HG03565 (cell line): Measurements from ENCODE around the gene TDRD3.
A peak's percentile ranks its signal among the peaks of the same experiment; 100 is the strongest.
"Not testable (repeated sequence)": the region's sequence is repeated elsewhere in the genome, so short reads cannot be mapped to it uniquely, and the experiment has no call there.

Experiments
- ATAC-seq: cut with Tn5 transposase; IDR thresholded peaks from one replicate; pipeline ENCODE4 v1.9.1; 2021; ENCODE audit warnings: mild to moderate bottlenecking, moderate library complexity; ENCODE audit not compliant: unreplicated experiment

The TDRD3 gene

DNA sequence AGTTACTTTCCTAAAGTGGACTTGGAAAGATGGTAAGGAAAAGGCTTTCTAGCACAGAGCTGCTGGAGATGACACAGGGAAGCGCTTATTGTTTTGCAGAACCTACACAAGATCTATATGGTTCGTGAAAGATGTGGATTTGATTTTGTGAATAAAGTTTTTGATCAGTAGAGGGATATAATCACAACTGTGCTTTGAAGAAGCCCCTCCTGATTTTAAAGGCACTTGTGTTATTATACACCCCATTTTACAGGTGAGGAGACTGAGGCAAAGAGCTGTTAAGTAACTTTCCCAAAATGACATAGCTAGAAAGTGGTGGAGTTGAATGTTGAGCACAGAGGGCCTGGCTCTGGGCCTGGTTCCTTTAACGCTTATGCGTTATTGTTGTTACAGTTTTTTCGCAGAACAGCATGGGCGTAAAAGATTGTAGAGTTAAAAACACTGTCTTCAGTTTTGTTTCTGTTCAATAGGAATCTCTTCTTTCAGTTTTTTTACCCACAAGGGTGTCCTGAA lies 1.4 kb downstream of the TDRD3 start:
- no peak for ATAC-seq

DNA sequence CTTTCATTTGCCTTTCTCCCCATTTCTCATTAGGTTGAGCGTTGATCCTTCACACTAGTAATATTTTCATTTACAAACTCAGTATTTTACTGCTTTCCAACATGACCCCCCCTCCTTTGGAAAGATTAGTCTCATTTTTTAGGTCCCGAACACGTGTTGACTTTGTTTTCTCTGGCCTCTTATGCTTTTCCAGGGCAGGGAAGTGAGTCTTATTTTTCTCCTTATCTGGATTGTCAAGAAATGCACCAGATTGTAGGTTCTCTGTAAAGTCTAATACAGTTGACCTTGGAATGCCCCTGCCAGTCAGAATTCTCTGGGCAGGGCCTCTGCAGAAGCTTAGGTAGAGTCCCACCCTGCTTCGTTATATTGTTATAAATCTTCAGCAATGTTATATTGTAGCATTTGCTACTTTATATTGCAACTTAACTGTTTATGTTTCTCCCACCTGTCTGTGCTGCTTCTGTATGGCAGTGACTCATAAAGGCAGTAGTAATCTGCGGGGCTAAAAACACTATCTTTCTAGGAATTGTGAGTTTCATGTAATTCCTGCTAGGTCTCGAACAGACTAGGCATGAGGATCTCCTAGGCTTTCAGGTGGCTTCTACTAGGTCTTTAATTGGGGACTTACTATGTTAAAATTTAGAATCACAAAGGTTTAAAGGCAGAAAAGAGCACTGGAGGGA lies 2.0 kb downstream of the TDRD3 start:
- ATAC-seq, result no peak

DNA sequence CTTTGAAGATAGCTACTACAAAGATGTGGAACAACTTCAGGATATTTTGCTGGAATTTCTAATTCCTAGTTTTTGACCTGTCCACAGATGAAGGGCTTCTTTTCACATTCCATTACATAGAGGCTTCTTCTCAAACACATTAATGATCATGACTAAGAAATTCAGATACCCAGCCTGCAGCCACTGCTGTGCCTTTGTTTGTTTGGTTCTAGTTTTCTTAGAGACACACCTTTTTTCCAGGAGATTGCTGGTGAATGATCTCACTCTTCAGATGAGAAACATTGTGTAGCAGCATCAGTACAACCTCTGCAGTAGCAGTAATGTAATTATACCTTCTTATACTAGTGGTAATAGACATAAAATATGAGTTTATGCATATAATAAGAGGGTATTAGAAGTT lies 5.0 kb downstream of the TDRD3 start:
- no peak for ATAC-seq

DNA sequence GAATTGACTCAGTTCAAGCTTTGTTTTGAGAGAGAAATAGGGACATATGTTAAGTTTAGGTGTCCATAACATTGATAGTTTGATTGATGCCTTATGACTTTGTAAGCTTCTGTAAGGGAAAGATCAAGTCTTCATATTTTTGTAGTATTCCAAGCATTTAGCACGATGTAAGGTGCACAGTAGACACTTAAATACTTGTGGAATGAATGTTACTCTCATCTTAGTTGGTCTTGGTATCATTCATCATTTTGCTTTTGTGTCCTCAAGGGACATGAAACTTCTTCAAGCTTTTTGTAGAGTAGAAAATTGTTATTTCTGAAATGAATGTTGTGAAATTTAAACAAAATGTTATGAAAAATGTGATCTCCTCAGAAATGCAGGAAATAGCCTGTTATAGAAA lies 10.1 kb downstream of the TDRD3 start:
- no peak for ATAC-seq

GRCh38 chr13:60407852-60408251 lies 10.8 kb downstream of the TDRD3 start:
- ATAC-seq, result not testable (repeated sequence)

DNA sequence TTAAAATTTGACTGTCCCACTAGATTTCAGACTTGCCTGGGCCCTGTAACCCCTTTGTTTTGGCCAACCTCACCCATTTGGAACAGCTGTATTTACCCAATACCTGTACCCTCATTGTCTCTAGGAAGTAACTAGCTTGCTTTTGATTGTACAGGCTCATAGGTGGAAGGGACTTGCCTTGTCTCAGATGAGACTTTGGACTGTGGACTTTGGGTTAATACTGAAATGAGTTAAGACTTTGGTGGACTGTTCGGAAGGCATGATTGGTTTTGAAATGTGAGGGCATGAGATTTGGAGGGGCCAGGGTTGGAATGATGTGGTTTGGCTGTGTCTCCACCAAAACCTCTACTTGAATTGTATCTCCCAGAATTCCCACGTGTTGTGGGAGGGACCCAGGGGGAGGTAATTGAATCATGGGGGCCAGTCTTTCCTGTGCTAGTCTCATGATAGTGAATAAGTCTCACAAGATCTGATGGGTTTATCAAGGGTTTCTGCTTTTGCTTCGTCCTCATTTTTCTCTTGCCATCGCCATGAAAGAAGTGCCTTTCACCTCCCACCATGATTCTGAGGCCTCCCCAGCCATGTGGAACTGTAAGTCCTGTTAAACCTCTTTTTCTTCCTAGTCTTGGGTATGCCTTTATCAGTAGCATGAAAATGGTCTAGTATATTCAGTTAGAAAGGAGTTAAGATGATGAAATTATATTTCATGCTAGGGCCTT lies 12.7 kb downstream of the TDRD3 start:
- ATAC-seq, result not testable (repeated sequence)

DNA sequence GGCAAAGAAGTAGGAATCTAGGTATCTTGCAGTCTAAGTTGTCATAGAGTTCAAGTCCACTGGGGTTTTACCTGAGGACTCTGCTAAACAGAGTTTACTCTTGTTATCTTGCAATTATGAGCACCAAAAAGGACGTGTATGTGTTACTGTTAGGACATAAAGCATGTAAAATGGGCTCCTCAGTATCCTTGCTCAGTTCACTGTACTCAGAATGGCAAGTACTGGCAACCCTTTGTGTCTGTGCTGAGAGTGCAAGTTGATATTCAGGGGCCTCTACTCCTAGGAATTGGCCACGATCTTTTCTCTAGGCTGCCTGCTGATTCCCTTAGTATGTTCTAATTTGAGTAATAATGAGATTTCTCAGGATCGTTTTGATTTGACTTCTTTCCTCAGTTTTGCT lies 13.3 kb downstream of the TDRD3 start:
- ATAC-seq, result no peak

- no peak for ATAC-seq
Observed at GRCh38 chr13:60411464-60411863, 14.4 kb downstream of the TDRD3 start.

GRCh38 chr13:60411983-60412382 lies 15.0 kb downstream of the TDRD3 start:
- ATAC-seq, result no peak

DNA sequence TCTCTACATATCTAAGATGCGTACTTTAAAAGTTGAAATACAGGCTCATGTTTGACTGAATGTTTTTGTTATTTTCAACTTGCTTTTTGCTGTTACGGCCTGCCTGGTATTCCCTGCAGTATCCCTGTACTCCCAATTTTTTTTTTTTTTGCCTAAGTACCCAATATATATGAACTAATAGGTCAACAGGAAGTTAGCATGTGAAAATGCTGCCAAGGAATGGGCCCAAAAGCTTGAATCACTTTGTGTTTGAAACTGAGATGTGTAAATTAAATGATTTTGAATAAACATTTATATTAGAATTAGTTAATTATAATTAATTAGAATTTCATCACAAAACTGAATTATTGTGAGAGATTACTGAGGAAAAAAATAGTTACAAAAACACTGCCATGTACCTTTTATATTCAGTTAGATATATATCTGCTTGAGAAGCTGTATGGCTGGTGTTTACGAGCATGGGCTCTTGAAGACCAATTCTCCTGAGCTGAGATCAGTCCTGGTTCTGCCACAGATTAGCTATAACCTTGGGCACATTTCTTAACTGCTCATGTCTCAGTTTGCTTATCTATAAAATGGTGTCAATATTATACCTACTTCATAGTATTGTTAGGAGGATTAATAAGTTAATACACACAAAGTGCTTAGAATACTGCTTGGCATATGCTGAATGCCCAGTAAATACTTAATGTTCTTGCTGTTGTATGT lies 16.0 kb downstream of the TDRD3 start:
- ATAC-seq, result no peak

GRCh38 chr13:60414177-60414576 lies 17.2 kb downstream of the TDRD3 start:
- no peak for ATAC-seq

GRCh38 chr13:60417734-60418133 lies 20.7 kb downstream of the TDRD3 start:
- ATAC-seq, result peak; percentile 63

DNA sequence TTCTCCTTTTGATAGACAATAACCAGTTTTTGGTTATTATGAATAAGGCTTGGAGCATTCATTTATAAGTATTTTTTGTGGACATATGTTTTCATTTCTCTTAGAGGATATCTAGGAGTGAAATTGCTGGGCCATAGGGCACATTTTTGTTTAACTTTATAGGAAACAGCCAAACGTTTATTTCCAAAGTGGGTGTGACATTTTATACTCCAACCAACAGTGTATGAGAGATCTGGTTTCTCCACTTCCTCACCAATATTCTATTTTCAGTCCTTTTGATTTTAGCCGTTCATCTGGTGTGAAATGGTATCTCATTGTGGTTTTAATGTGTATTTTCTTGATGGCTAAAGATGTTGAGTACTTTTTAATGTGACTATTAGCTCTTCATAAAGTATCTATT lies 21.9 kb downstream of the TDRD3 start:
- ATAC-seq, result no peak

DNA sequence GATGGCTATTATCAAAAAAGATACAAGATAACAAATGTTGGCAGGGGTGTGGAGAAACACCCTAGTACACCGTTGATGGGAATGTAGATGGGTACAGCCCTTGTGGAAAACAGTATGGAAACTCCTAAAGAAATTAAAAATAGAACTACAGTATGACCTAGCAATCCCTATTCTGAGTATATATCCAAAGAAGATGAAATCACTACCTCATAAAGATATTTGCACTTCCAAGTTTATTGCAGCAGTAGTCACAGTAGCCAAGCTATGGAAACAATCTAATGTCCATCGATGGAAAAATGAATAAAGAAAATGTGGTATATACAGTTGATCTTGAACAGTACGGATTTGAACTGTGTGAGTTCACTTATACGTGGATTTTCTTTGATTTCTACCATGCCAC lies 28.3 kb downstream of the TDRD3 start:
- no peak for ATAC-seq

DNA sequence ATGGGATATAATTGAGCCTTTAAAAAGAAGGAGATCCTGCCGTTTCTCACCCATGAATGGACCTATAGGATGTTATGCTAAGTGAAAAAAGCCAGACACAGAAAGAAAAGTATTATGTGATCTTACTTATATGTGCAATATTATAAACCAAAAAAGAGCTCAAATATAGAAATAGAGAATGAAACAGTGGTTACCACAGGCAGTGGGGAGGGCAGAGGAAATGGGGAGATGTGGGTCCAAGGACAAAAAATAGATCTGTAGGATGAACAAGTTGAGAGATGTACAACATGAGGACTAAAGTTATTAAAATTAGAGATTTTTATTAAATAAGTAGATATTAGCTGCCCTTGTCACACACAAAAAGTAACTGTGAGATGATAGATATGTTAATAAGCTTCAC lies 29.1 kb downstream of the TDRD3 start:
- no peak for ATAC-seq

DNA sequence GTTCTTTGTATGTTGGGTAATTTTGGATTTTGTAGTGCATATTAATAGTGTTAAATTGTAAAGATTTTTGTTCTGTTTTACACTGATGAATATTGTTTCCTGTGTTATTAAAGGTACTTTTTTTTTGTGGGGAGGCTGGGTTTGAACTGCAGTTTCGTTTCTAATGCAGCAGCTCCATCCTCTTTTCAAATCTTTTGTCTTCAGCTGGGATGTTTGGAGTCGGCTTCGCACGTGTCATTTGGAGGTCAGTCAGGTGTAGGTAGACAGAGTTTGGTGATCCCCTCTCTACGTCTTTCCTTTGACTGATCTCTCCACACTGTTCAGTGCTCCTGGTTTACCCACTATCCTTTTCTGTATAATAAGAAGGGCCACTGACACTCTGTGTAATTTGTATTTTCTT lies 30.3 kb downstream of the TDRD3 start:
- peak; percentile 43 for ATAC-seq

DNA sequence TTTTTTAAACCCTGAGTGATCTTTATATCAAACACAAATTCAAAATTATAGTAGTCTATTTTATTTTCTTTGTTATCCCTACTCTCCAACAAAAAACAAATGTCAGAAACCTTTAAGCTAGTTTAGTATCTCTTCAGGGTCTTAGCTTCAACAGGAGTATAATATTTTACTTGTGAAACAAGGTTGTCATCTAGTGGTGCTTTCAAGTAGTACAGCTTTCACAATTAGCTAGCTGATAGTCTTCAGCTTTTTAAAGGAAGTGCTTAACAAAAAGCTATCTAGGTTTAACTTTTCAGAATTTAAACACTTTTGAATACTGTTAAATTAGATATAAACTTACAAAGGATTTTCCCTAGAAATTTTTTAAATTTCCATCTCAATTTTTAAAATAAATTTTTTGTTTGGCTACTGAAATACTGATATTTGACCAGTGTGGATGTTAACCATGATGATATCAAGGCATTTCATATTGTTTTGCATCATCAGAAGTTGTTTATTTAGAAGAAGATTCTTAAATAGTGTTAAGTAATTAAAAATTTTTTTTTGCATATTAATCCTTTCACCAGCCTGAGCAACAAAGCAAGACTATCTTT lies 34.2 kb downstream of the TDRD3 start:
- ATAC-seq, result peak; percentile 65

DNA sequence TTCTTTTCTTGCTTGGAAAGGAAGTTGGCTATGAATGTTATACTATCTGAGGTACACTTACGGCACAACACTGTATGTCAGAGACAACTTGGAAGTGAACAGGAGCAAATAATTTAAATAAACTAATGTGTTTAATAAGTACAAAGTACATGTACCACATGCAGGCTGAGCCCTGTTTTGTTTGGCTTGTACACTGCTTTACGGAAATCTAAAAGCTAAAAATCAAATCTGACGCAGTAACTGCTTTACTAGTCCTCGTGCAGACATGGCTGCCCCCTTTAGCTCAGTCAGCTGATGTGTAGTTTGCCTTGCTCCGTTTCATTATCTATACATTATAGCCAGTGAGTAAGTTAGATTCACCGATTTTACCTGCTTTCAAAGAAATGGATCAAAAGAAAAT lies 36.5 kb downstream of the TDRD3 start:
- no peak for ATAC-seq

DNA sequence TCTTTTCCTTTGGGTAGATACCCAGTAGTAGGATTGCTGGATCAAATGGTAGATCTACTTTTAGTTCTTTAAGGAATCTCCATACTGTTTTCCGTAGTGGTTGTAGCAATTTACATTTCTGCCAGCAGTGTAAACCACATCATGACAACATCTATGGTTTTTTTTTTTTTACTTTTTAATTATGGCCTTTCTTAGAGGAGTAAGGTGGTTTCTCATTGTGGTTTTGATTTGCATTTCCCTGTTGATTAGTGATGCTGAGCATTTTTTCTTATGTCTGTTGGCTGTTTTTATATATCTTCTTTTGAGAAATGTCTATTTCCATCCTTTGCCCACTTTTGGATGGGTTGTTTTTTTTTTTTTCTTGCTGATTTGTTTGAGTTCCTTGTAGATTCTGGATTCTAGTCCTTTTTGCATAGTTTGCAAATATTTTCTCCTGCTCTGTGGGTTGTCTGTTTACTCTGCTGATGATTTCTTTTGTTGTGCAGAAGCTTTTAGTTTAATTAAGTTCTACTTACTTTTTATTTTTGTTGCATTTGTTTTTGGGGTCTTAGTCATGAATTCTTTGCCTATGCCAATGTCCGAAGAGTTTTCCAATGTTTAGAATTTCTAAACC lies 38.8 kb downstream of the TDRD3 start:
- ATAC-seq, result peak; percentile 31

- no peak for ATAC-seq
Observed at GRCh38 chr13:60439201-60439600, 42.2 kb downstream of the TDRD3 start.

DNA sequence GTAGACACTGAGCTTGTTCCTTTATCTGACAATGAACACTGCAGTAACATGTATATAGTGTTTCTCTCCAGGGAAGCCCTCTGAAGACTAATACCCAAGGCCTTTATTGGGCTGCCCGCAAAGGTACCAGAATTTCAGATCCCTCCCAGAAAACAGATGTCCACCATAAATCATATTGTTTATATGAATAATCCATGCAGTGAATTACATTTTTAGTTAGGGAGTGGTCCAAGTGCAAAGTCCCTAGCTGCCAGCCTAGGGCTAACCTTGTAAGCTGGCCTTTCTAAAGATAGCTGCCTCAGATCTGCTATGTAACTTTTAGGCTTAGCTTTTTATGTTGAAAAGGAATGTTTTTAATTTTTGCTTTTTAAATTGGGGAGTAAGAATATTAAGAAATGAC lies 44.7 kb downstream of the TDRD3 start:
- ATAC-seq, result no peak
